Large intestine (tissue), 12 donors: ENCODE data around the gene GLP1R. TPM values are rescaled to one million over a fixed set of nuclear protein-coding genes. Genes with fewer than 3 reads are reported as not detected.

Experiments used
- DNase-seq, 2 donors: peaks; one replicate each; pipeline versions ENCODE4 v3.0.0 to v3.0.0-alpha.2; 2013
- H3K27ac ChIP-seq: one replicate; pipeline ENCODE4 v1.5.1; 2013; ENCODE audit warnings: low read length
- H3K27me3 ChIP-seq: 2 replicates; pipeline ENCODE4 v1.6.1; 2013; ENCODE audit warnings: low read length; ENCODE audit not compliant: control insufficient read depth, insufficient read depth
- H3K36me3 ChIP-seq: 2 replicates; pipeline ENCODE4 v1.6.1; 2013; ENCODE audit warnings: low read length; ENCODE audit not compliant: control insufficient read depth, insufficient read depth
- H3K4me1 ChIP-seq: one replicate; pipeline ENCODE4 v1.6.1; 2013; ENCODE audit warnings: low read length; ENCODE audit not compliant: control insufficient read depth, insufficient read depth
- H3K4me3 ChIP-seq: one replicate; pipeline ENCODE4 v1.5.1; 2013; ENCODE audit warnings: low read length
- H3K9me3 ChIP-seq: one replicate; pipeline ENCODE4 v1.6.1; 2013; ENCODE audit warnings: mild to moderate bottlenecking, low read depth, low read length, moderate library complexity; ENCODE audit not compliant: control insufficient read depth
- WGBS: methylation state at CpG from one replicate; pipeline ENCODE4 v1.1.5; 2013; ENCODE audit warnings: low lambda C conversion rate; ENCODE audit not compliant: insufficient coverage; 5-methylcytosine and 5-hydroxymethylcytosine counted together
- long read RNA-seq, 11 donors: transcript quantifications; one replicate each; lab custom pipeline, GENCODE V29; 2026
- polyA plus RNA-seq: library from polyadenylated mRNA; unstranded; fragments of 120-200 nt; gene quantifications from one replicate; pipeline ENCODE4 v1.2.1, GENCODE V29; 2013

Gene GLP1R
- 0.84 TPM for polyA plus RNA-seq
- long read RNA-seq, donor 1: 0 reads
- long read RNA-seq, donor 2: 0 reads
- long read RNA-seq, donor 3: 0 reads
- long read RNA-seq, donor 4: 0 reads
- long read RNA-seq, donor 5: 0 reads
- long read RNA-seq, donor 6: 0 reads
- long read RNA-seq, donor 7: 0 reads
- long read RNA-seq, donor 8: 0 reads
- long read RNA-seq, donor 9: 0 reads
- long read RNA-seq, donor 10: 0 reads
- long read RNA-seq, donor 11: 0 reads

DNA sequence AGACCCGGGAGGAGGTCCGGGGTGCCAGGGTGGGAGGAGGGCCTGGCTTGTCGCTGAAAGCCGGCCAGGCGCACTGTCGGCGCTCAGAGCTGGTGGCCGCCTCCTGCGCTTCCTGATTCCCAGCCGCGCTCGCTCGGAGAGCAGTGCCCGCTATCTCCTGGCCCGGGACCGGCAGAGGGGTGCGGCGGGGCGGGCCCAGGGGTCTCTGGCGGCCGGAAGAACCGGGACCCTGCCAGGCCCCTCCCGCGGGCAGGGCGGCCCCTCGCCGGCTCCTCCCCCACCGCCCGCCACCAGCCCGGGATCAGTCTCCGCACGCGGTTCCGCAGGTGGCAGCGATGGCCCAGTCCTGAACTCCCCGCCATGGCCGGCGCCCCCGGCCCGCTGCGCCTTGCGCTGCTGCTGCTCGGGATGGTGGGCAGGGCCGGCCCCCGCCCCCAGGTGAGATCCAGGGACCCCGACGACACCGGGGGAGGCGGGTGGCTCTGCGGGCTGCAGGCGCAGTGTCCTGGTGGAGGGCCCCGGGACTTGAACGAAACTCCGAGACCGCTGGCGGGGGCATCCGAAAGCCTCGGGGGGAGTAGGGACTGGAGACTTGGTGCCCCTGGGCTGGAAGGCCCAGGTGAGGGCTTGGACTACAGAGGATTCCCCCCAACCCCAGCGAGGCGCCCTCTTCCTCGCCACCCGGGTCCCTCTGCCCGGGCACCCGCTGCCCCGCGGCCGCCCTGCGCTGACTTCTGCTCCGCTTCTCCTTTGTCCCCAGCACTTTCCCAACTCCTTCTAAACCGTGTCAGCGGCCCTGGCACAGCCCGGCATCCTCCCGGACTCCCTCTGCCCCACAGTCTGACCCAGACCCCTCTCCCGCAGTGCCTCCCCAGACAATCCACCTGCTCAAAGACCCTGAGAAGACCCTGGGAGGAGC lies at the start of gene GLP1R:
GLP1R (plus strand) TSS at position 301 of the 919 bp plus-strand sequence; CDS start at position 361, 60 bp downstream.
- H3K27me3 ChIP-seq: peaks cover 47% of the 10 kb centered on the region
- H3K27ac ChIP-seq: no peak within 1 kb of the TSS
- peaks cover 18% of the 10 kb centered on the region for H3K4me1 ChIP-seq
- no peaks in the 10 kb centered on the region for H3K36me3 ChIP-seq
- peak within 1 kb of the TSS; percentile 13 for H3K4me3 ChIP-seq
- no CpG with 5 or more reads among the region's 74 CpGs for WGBS
- peaks cover 5% of the 10 kb centered on the region for H3K9me3 ChIP-seq
- no peak for DNase-seq

DNA sequence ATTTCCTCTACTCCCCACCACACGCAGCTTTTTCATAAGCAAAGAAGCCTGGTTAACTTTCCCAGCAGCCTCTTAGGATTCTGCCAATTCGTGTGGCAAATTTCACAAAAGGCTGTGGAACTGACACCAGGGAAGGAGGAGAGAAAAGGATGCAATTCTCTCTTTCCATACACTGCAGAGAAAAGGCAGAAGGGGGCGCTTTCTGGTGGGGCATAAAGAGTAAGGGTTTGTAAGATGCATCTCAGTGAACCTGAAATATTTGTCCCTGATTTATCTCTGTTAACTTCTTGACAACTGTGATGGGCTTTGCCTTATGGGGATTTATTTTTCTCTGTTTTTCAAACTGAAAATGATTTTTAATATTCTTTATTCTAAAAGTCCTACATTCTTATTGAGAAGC lies 45.5 kb upstream of the GLP1R start:
- no peaks in the 10 kb centered on the region for H3K36me3 ChIP-seq
- no peak for DNase-seq
- H3K27ac ChIP-seq: no peak overlapping the region
- WGBS: 80% methylated on average over 1 of the region's 3 CpGs
- H3K4me3 ChIP-seq: no peak overlapping the region
- H3K9me3 ChIP-seq: no peaks in the 10 kb centered on the region
- H3K27me3 ChIP-seq: peaks cover 13% of the 10 kb centered on the region
- no peaks in the 10 kb centered on the region for H3K4me1 ChIP-seq

DNA sequence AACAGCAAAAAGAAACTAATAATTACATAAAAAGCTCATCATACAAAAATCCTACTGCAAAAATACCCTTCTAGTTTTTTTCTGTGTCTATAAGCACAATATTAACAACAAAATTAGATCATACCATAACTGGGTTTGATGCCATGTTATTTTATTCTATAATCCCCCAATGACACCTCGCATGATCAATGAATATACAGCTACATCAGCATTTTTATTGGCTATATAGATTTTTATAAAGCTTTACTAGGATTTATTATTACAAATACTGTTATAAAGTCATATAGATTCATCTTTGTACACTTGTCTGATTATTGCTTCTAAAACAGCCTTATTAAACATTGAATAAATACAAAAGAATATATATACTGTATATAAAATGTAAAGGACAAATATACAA lies 45.1 kb upstream of the GLP1R start:
- 100% methylated on average over 1 of the region's 1 CpG for WGBS
- H3K4me1 ChIP-seq: no peaks in the 10 kb centered on the region
- H3K27me3 ChIP-seq: peaks cover 14% of the 10 kb centered on the region

DNA sequence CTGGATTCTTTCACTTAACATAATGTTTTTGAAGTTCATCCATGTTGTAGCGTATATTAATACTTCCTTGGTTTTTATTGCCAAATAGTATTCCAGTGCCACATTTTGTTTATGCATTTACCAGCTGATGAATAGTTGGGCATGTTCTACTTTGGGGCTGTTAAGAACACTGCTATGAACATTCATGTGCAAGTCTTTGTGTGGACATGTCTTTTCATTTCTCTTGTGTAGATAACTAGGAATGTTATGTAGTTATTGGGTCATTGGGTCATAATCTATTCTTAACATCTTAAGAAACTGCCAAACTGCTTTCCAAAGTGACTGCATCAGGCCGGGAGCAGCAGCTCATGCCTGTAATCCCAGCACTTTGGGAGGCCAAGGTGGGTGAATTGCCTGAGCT lies 43.8 kb upstream of the GLP1R start:
- no peak overlapping the region for H3K27ac ChIP-seq
- no peaks in the 10 kb centered on the region for H3K36me3 ChIP-seq
- WGBS: 100% methylated on average over 1 of the region's 2 CpGs
- no peak for DNase-seq
- H3K4me1 ChIP-seq: peaks cover 2% of the 10 kb centered on the region
- peaks cover 14% of the 10 kb centered on the region for H3K27me3 ChIP-seq
- no peak overlapping the region for H3K4me3 ChIP-seq
- H3K9me3 ChIP-seq: no peaks in the 10 kb centered on the region

More for the DNA sequence above, 45.1 kb upstream of the GLP1R start:
- DNase-seq: no peak
- Histone ChIP-seq H3K36me3 (no peaks in the 10 kb centered on the region), H3K9me3 (no peaks in the 10 kb centered on the region), H3K4me3 (no peak overlapping the region), H3K27ac (no peak overlapping the region)

DNA sequence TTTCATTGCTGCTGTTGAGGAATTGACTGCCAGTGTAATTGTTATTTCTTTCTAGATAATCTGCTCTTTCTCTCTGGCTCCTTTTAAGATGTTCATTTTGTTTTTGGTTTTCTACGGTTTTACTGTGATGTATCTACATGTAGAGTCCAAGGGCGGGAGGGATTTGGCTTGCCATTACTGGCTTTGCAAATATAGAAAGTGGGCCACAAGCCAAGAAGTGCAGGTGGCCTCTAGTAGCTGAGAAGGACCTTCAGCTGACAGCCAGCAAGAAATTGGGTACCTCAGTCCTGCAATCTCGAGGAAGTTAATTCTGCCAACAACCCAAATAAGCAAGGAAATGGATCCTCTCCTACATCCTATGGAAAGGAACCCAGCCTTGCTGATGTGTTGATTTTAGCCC lies 42.8 kb upstream of the GLP1R start:
- Histone ChIP-seq H3K4me3 (no peak overlapping the region), H3K9me3 (no peaks in the 10 kb centered on the region), H3K36me3 (no peaks in the 10 kb centered on the region), H3K27ac (no peak overlapping the region), H3K27me3 (peaks cover 14% of the 10 kb centered on the region), H3K4me1 (peaks cover 2% of the 10 kb centered on the region)
- WGBS: no CpG with 5 or more reads among the region's 3 CpGs
- no peak for DNase-seq

DNA sequence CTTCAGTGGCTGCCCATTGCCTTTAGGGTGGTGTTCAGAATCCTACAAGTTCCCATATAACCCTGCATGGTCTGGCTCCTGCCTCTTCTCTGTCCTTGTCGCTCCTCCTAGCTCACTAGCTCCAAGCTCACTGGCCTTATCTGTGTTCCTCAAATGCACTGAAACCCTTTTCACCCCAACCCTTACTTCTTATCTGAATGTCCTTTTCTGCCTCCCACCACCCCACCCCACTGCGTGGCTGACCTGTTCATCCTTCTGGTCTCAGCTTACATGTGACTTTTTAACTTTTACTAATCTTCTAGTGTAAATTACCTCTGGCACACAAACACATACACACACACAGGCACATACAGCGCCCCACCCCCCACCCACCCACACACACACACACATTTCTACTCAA lies 41.0 kb upstream of the GLP1R start:
- no peak overlapping the region for H3K27ac ChIP-seq
- no peaks in the 10 kb centered on the region for H3K36me3 ChIP-seq
- H3K27me3 ChIP-seq: peaks cover 8% of the 10 kb centered on the region
- peaks cover 2% of the 10 kb centered on the region for H3K4me1 ChIP-seq
- H3K9me3 ChIP-seq: no peaks in the 10 kb centered on the region
- DNase-seq: no peak
- WGBS: no CpG with 5 or more reads among the region's 3 CpGs
- no peak overlapping the region for H3K4me3 ChIP-seq

DNA sequence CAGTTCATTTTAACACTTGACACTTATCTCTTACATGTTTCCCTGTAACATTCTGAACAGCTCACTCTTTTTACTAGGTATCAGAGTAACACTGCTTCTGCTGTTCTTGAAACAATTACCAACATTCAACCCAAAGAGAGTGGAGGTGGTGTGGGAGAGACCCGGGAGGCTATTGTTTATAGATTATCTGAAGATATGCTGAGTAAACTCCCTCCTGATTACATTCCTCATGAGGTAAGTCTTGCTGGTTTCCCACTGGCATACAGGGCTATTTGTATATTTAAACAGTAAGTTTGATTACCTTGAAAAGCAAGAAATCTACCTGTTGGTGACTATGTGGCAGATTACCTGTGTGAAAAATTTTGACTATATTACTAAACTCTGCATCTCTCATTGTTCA lies 39.8 kb upstream of the GLP1R start:
- peaks cover 2% of the 10 kb centered on the region for H3K4me1 ChIP-seq
- H3K36me3 ChIP-seq: no peaks in the 10 kb centered on the region
- DNase-seq: no peak
- H3K4me3 ChIP-seq: no peak overlapping the region
- no peaks in the 10 kb centered on the region for H3K9me3 ChIP-seq
- no peak overlapping the region for H3K27ac ChIP-seq
- H3K27me3 ChIP-seq: peaks cover 5% of the 10 kb centered on the region
- WGBS: no CpG with 5 or more reads among the region's 1 CpG

DNA sequence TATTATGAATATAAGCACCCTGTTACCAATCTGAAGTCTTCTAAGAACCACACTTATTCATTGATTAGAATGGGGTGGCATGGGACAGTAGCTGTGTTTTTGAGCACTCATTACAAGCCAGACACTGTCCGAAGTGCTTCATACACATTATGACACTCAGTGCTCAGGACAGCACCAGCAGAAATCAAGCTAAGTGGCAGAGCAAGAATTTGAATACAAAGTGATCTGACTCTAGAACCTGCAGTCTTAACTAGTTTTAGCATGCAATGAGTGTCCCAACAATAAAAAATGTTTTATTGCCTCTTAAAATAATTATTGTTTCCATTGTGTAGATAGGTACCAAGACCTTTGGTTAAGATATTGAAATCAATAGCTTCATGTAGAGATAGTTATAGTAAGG lies 39.1 kb upstream of the GLP1R start:
- no CpG with 5 or more reads among the region's 1 CpG for WGBS
- H3K4me3 ChIP-seq: no peak overlapping the region
- H3K27me3 ChIP-seq: peaks cover 5% of the 10 kb centered on the region
- no peaks in the 10 kb centered on the region for H3K36me3 ChIP-seq
- no peaks in the 10 kb centered on the region for H3K9me3 ChIP-seq
- no peak for DNase-seq
- H3K4me1 ChIP-seq: peaks cover 2% of the 10 kb centered on the region
- H3K27ac ChIP-seq: no peak overlapping the region

DNA sequence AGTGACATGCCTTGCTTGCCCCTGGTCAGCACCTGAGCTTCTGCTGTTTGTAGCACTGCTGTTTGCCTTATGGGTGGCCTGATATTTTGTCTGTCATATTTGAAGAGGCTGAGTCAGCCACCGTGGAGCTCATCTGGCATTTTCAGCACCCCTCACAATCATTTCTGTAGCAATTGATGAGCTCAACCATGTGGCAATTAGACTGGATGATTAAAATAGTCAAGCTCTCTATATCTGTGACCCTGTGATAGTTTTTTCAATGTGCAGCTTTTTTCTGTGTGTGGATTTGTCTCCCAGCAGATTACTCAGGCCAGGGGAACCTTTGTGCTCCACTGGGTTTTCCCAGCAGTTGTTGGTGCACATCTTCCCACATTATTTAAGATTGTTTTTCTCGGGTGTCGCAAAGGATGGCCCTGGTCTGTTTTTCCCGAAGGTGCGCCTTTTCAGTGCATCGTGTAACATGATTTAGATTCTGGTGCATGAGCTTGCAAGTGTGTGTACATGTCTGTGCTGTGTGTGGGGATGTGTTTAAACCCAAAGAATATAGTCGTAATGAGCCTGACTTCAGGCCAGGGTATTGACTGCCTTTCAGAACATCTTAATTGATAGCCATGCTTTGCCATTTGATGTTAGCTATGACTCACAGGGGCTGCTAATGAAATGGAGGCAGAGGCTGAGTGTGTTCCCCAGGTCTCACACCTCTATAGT lies 31.6 kb upstream of the GLP1R start:
- Histone ChIP-seq H3K27me3 (no peaks in the 10 kb centered on the region), H3K36me3 (no peaks in the 10 kb centered on the region), H3K9me3 (no peaks in the 10 kb centered on the region), H3K4me3 (no peak overlapping the region), H3K27ac (no peak overlapping the region), H3K4me1 (no peaks in the 10 kb centered on the region)
- WGBS: no CpG with 5 or more reads among the region's 7 CpGs
- no peak for DNase-seq

DNA sequence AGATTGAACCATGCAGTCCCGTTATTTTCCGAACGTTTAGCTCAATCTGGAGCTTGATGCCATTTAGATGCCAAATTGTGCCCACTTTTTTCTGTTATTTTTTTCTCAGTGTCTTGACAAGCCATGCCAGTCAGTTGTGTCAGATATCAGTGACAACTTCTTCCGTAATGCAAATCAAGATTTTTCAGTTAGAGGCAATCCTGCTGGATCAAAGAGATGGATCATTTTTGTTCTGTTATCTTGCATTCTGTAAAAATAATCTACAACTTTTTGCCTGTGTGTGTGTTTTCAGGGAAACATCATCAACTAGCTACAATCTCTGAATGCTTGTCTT lies 31.1 kb upstream of the GLP1R start:
- Histone ChIP-seq H3K9me3 (no peaks in the 10 kb centered on the region), H3K36me3 (no peaks in the 10 kb centered on the region), H3K27ac (no peak overlapping the region), H3K4me1 (no peaks in the 10 kb centered on the region), H3K4me3 (no peak overlapping the region), H3K27me3 (no peaks in the 10 kb centered on the region)
- WGBS: 100% methylated on average over 1 of the region's 4 CpGs
- DNase-seq: no peak
